H1 (cell line): ENCODE data around the gene HMGB4. TPM values are rescaled to one million over a fixed set of nuclear protein-coding genes. Genes with fewer than 3 reads are reported as not detected.

Experiments
- CTCF ChIA-PET: fragments of 300-600 bp; sonication (Branson Sonifier 250); formaldehyde crosslinking; loops from one replicate; lab custom pipeline; 2021; ENCODE audit not compliant: partially characterized antibody; lab: Charles Lee
- POLR2A ChIA-PET: fragments of 300-600 bp; sonication (Branson Sonifier 250); formaldehyde crosslinking; loops from one replicate; lab custom pipeline; 2021; ENCODE audit warnings: inconsistent platforms; ENCODE audit not compliant: partially characterized antibody; lab: Charles Lee
- DNase-seq, 2 experiments: peaks; one replicate each; pipeline versions ENCODE4 v3.0.0 to v3.0.0-alpha.2; 2010 to 2022; ENCODE audit warnings: low spot score in 2 of 2, low read depth in 1 of 2, mixed read lengths in 1 of 2
- FAIRE-seq: peaks from 2 replicates; lab custom pipeline; 2011; peaks lifted over from hg19 to GRCh38; lab: Jason Lieb, UNC
- H2AFZ ChIP-seq: 2 replicates; pipeline ENCODE4 v1.8.1; 2012; ENCODE audit warnings: low read length, inconsistent platforms
- H2AK5ac ChIP-seq: 2 replicates; pipeline ENCODE4 v1.6.1; 2013; ENCODE audit warnings: low read depth, low read length
- H2BK120ac ChIP-seq: replicated peaks from 2 replicates; pipeline ENCODE3; 2013; ENCODE audit warnings: low read depth, low read length, inconsistent platforms
- H2BK12ac ChIP-seq: 2 replicates; pipeline ENCODE4 v1.6.1; 2013; ENCODE audit warnings: low read depth, low read length
- H2BK15ac ChIP-seq: 2 replicates; pipeline ENCODE4 v1.6.1; 2013; ENCODE audit warnings: low read length
- H2BK20ac ChIP-seq: 2 replicates; pipeline ENCODE4 v1.6.1; 2013; ENCODE audit warnings: low read length
- H2BK5ac ChIP-seq: 2 replicates; pipeline ENCODE4 v1.6.1; 2013; ENCODE audit warnings: low read depth, low read length
- H3K14ac ChIP-seq: 2 replicates; pipeline ENCODE4 v1.6.1; 2013; ENCODE audit warnings: inconsistent platforms; ENCODE audit not compliant: insufficient read length
- H3K18ac ChIP-seq: 2 replicates; pipeline ENCODE4 v1.6.1; 2013; ENCODE audit warnings: low read length; ENCODE audit errors: extremely low read depth
- H3K23ac ChIP-seq: 2 replicates; pipeline ENCODE4 v1.6.1; 2013; ENCODE audit warnings: inconsistent platforms; ENCODE audit not compliant: insufficient read length
- H3K23me2 ChIP-seq: 2 replicates; pipeline ENCODE4 v1.6.1; 2013; ENCODE audit warnings: low read depth, low read length
- H3K27ac ChIP-seq: 2 replicates; pipeline ENCODE4 v1.6.1; 2011; ENCODE audit warnings: low read depth, low read length, inconsistent platforms
- H3K27me3 ChIP-seq, 4 experiments: replicated peaks in 1 of 4; 1 replicate in 1 of 4; 2 replicates in 3 of 4; pipeline versions ENCODE4 v1.6.1 to v1.8.1; 2011 to 2013; ENCODE audit warnings: low read length in 3 of 4, mild to moderate bottlenecking in 3 of 4, inconsistent platforms in 2 of 4, mixed read lengths in 2 of 4, moderate library complexity in 1 of 4; ENCODE audit not compliant: control insufficient read depth in 3 of 4, insufficient read depth in 3 of 4; ENCODE audit errors: extremely low read depth in 1 of 4
- H3K36me3 ChIP-seq, 4 experiments: 2 replicates each; pipeline versions ENCODE4 v1.6.1 to v1.8.1; 2011 to 2013; ENCODE audit warnings: mild to moderate bottlenecking in 4 of 4, low read length in 3 of 4, moderate library complexity in 2 of 4, control low read depth in 1 of 4, inconsistent platforms in 1 of 4; ENCODE audit not compliant: insufficient read depth in 4 of 4, control insufficient read depth in 2 of 4
- H3K4ac ChIP-seq: replicated peaks from 2 replicates; pipeline ENCODE3; 2013; ENCODE audit warnings: low read length, low read depth, mixed read lengths, inconsistent platforms; ENCODE audit not compliant: insufficient read length
- H3K4me1 ChIP-seq, 4 experiments: replicated peaks in 1 of 4; 1 replicate in 1 of 4; 2 replicates in 3 of 4; pipeline versions ENCODE4 v1.6.1 to v1.8.1; 2011 to 2013; ENCODE audit warnings: low read length in 3 of 4, inconsistent platforms in 2 of 4, mixed read lengths in 1 of 4; ENCODE audit not compliant: insufficient read depth in 4 of 4, control insufficient read depth in 3 of 4
- H3K4me2 ChIP-seq, 2 experiments: 2 replicates each; pipeline versions ENCODE4 v1.6.1 to v1.8.1; 2011 to 2013; ENCODE audit warnings: low read depth in 2 of 2, low read length in 2 of 2, control low read depth in 1 of 2, inconsistent platforms in 1 of 2, mild to moderate bottlenecking in 1 of 2; ENCODE audit not compliant: insufficient read depth in 1 of 2
- H3K4me3 ChIP-seq, 4 experiments: fragments of 200-600, 300-600 bp in 1 of 4; sonication (generic), shearing (Covaris generic), sonication (Bioruptor Twin) in 1 of 4; 2 replicates each; pipeline versions ENCODE4 v1.5.1 to v1.8.1; 2011 to 2016; ENCODE audit warnings: low read length in 4 of 4, low read depth in 3 of 4, control low read depth in 2 of 4, inconsistent platforms in 2 of 4, mild to moderate bottlenecking in 2 of 4, mixed read lengths in 1 of 4, moderate library complexity in 1 of 4; ENCODE audit not compliant: insufficient read depth in 2 of 4; ENCODE audit errors: extremely low read depth in 1 of 4
- H3K56ac ChIP-seq: replicated peaks from 2 replicates; pipeline ENCODE3; 2013; ENCODE audit warnings: low read depth, mild to moderate bottlenecking, mixed read lengths, low read length, inconsistent platforms; ENCODE audit not compliant: insufficient read length
- H3K79me1 ChIP-seq: 2 replicates; pipeline ENCODE4 v1.6.1; 2013; ENCODE audit warnings: low read depth, low read length, control low read depth
- H3K79me2 ChIP-seq, 2 experiments: 2 replicates each; pipeline versions ENCODE4 v1.6.1 to v1.8.1; 2012 to 2013; ENCODE audit warnings: low read length in 2 of 2, mild to moderate bottlenecking in 2 of 2, inconsistent platforms in 1 of 2; ENCODE audit not compliant: insufficient read depth in 2 of 2, control insufficient read depth in 1 of 2
- H3K9ac ChIP-seq, 4 experiments: replicated peaks in 1 of 4; 1 replicate in 1 of 4; 2 replicates in 3 of 4; pipeline versions ENCODE4 v1.6.1 to v1.8.1; 2011 to 2013; ENCODE audit warnings: low read depth in 3 of 4, low read length in 3 of 4, control low read depth in 2 of 4, mild to moderate bottlenecking in 2 of 4, moderate library complexity in 2 of 4, inconsistent platforms in 1 of 4; ENCODE audit errors: extremely low read depth in 1 of 4
- H3K9me3 ChIP-seq, 2 experiments: 2 replicates each; pipeline versions ENCODE4 v1.6.1 to v1.8.1; 2012 to 2013; ENCODE audit warnings: mild to moderate bottlenecking in 2 of 2, moderate library complexity in 2 of 2, control low read depth in 1 of 2, inconsistent platforms in 1 of 2, low read depth in 1 of 2, low read length in 1 of 2, mixed read lengths in 1 of 2; ENCODE audit not compliant: insufficient read depth in 2 of 2
- H4K20me1 ChIP-seq, 2 experiments: replicated peaks in 1 of 2; 2 replicates each; pipeline versions ENCODE3 to v1.8.1; 2011 to 2013; ENCODE audit warnings: inconsistent platforms in 2 of 2, low read length in 2 of 2, mild to moderate bottlenecking in 1 of 2; ENCODE audit not compliant: insufficient read depth in 2 of 2, control insufficient read depth in 1 of 2
- H4K5ac ChIP-seq: 2 replicates; pipeline ENCODE4 v1.6.1; 2013; ENCODE audit warnings: low read length, low read depth, mixed read lengths, inconsistent platforms; ENCODE audit not compliant: insufficient read length
- H4K8ac ChIP-seq: 2 replicates; pipeline ENCODE4 v1.8.0; 2013; ENCODE audit warnings: mild to moderate bottlenecking, moderate library complexity, low read length, inconsistent platforms; ENCODE audit not compliant: insufficient read depth; ENCODE audit errors: extremely low read depth
- H4K91ac ChIP-seq: replicated peaks from 2 replicates; pipeline ENCODE3; 2013; ENCODE audit warnings: low read length, mixed read lengths, inconsistent platforms; ENCODE audit not compliant: insufficient read length
- SAP30 ChIP-seq: fragments of 300-600 bp; sonication (generic); IDR thresholded peaks from 2 replicates; pipeline ENCODE4 v1.7.1; 2012; ENCODE audit warnings: low read length, moderate library complexity, mild to moderate bottlenecking, inconsistent platforms; ENCODE audit not compliant: insufficient read depth, insufficient replicate concordance
- SUZ12 ChIP-seq: fragments of 200-600 bp; sonication (generic); IDR thresholded peaks from 2 replicates; pipeline ENCODE4 v1.6.1; 2012; ENCODE audit warnings: mild to moderate bottlenecking, inconsistent platforms, low read length, moderate library complexity, mixed read lengths
- TCF12 ChIP-seq: IDR thresholded peaks from 2 replicates; pipeline ENCODE4 v1.6.1; 2011; ENCODE audit warnings: low read depth, mild to moderate bottlenecking, low read length
- polyA plus RNA-seq, 7 experiments: library from polyadenylated mRNA; depleted of rRNA in 3 of 7; stranded (reverse) in 5 of 7; unstranded in 2 of 7; fragments of >200 nt in 5 of 7; fragments of 200-250 nt in 2 of 7; gene quantifications; 1 replicate in 5 of 7; 2 replicates in 1 of 7; 4 replicates in 1 of 7; pipeline versions ENCODE4 v1.2.1 to v1.2.3, GENCODE V29; 2011 to 2013; ENCODE audit warnings: missing spikeins in 2 of 7, mixed read lengths in 2 of 7
- total RNA-seq: library from RNA; stranded (reverse); fragmentation: NEBNext Ultra II Directional; extraction: Animal tissue kit (Norgen Biotek cat#: 25700); gene quantifications from 2 replicates; pipeline ENCODE4 v1.2.1, GENCODE V29; 2021

HMGB4 gene
- total and polyA plus RNA-seq, 2 of the 8 experiments (the other 6 are each of a cell fraction or from before 2014, with no cell fraction given): not detected

DNA sequence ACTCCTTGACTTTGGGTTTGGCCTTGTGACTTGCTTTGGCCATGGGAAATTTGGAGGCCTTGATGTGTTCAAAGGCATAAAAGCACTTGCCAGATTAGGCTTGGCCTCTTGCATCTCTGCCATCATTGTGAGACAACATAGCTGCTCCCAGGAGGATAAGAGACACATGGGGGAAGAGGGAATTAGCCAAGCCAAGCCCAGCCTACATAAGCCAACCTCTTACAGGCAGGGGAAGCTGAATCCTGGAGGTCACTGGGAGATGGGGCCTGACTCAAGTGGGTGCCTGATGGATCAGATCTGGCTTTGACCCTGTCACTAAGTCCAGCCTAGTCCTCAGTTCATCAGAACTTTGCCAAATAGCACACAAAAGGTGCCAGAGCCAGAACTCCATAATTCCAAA, 37.6 kb upstream of the HMGB4 start:
- Histone ChIP-seq H3K4me2 (no peak overlapping the region), H3K27ac (no peak overlapping the region), H3K79me1 (no peaks in the 10 kb centered on the region), H2BK20ac (no peak overlapping the region), H3K23ac (no peak overlapping the region), H4K20me1 (no peaks in the 10 kb centered on the region), H3K79me2 (no peaks in the 10 kb centered on the region), H3K18ac (no peak overlapping the region), H2BK12ac (no peak overlapping the region), H2BK5ac (no peak overlapping the region), H2BK120ac (no peak overlapping the region), H4K8ac (peak overlapping the region; percentile 40; the same call in 1 of the 2 replicates), H3K27me3 (no peaks in the 10 kb centered on the region), H4K91ac (no peak overlapping the region), H3K36me3 (peaks cover 0 to 5% (median 0%) of the 10 kb centered on the region in 4 experiments; a peak in 1 of 8 replicates), H3K23me2 (no peaks in the 10 kb centered on the region), H3K4me3 (no peak overlapping the region), H3K4me1 (no peaks in the 10 kb centered on the region), H3K14ac (no peak overlapping the region), H2BK15ac (no peak overlapping the region), H3K4ac (no peak overlapping the region), H3K9me3 (peaks cover 9 to 18% of the 10 kb centered on the region in 2 experiments; a peak in 3 of 4 replicates), H4K5ac (no peak overlapping the region), H2AK5ac (no peak overlapping the region), H2AFZ (no peak overlapping the region), H3K9ac (no peak overlapping the region), H3K56ac (no peak overlapping the region)
- FAIRE-seq (no peak), DNase-seq (no peak)
- CTCF ChIA-PET: interaction anchor here (1.0 kb wide), 1 partner anchor 161 kb away, joined by 3 read pairs; no protein-coding TSS in a partner anchor
- POLR2A ChIA-PET: no interaction called here
- TF ChIP-seq SUZ12 (no peak), TCF12 (no peak), SAP30 (no peak)
